ENCODE results near the gene TNIP2.

- TF ChIP-seq CTCF (IDR thresholded peaks at IDR 0.05): no peak
- TF ChIP-seq POLR2A (IDR thresholded peaks at IDR 0.05; ENCODE audit: low read depth): no peak
- TF ChIP-seq EP300 (IDR thresholded peaks at IDR 0.05): no peak
Observed at GRCh38 chr4:2712261-2712842, 43.8 kb downstream of the TNIP2 start.

Measured in esophagus muscularis mucosa (tissue), 4 donors.